Dendritic cell treated with granulocyte-macrophage colony-stimulating factor and Interleukin-4, amounts not matched to agents 40 ng/mL and 50 ng/mL, for 4 days (primary cell): ENCODE results near the gene ZNF367.

Source experiments
- H3K27ac Mint-ChIP-seq: one replicate; pipeline ENCODE4 v1.8.0; 2022; ENCODE audit warnings: mild to moderate bottlenecking, mixed read lengths
- H3K27me3 Mint-ChIP-seq: one replicate; pipeline ENCODE4 v1.8.0; 2022; ENCODE audit warnings: mild to moderate bottlenecking, mixed read lengths
- H3K36me3 Mint-ChIP-seq: one replicate; pipeline ENCODE4 v1.8.0; 2022; ENCODE audit warnings: low read depth, mixed read lengths
- H3K4me1 Mint-ChIP-seq: one replicate; pipeline ENCODE4 v1.8.0; 2022; ENCODE audit warnings: low read depth, mixed read lengths
- H3K4me3 Mint-ChIP-seq: one replicate; pipeline ENCODE4 v1.8.0; 2022; ENCODE audit warnings: mild to moderate bottlenecking, moderate library complexity, mixed read lengths
- H3K9me3 Mint-ChIP-seq: one replicate; pipeline ENCODE4 v1.8.0; 2022; ENCODE audit warnings: mixed read lengths
- intact Hi-C: fragments of 100-400 bp; cut with micrococcal nuclease; formaldehyde crosslinking; loops from one replicate; pipeline ENCODE4 v1.15.0; 2022

The ZNF367 gene

GRCh38 chr9:96449845-96450612 lies 31.9 kb upstream of the ZNF367 start, which contains the start of gene HABP4:
HABP4 (plus strand) TSS chr9:96450169; CDS start chr9:96450280, 111 bp downstream.
- H3K27me3 Mint-ChIP-seq, result peaks cover 60% of the 10 kb centered on the region
- H3K27ac Mint-ChIP-seq, result peak within 1 kb of the TSS; percentile 62
- H3K9me3 Mint-ChIP-seq, result no peaks in the 10 kb centered on the region
- peak within 1 kb of the TSS; percentile 74 for H3K4me3 Mint-ChIP-seq
- H3K36me3 Mint-ChIP-seq, result no peaks in the 10 kb centered on the region
- intact Hi-C loops, result loop anchor here (1.0 to 10.0 kb wide), 4 partner anchors 32 to 405 kb away; partner anchors contain the start of genes PRXL2C, ZNF367 and ZNF782
- peaks cover 19% of the 10 kb centered on the region for H3K4me1 Mint-ChIP-seq

GRCh38 chr9:96449523-96449844 lies 31.3 kb upstream of the ZNF367 start:
- H3K36me3 Mint-ChIP-seq, result no peaks in the 10 kb centered on the region
- H3K9me3 Mint-ChIP-seq, result no peaks in the 10 kb centered on the region
- intact Hi-C loops, result loop anchor here (10.0 kb wide), 1 partner anchor 405 kb away; the partner anchor contains the start of gene ZNF782
- no peak overlapping the region for H3K27ac Mint-ChIP-seq
- peaks cover 19% of the 10 kb centered on the region for H3K4me1 Mint-ChIP-seq
- peaks cover 59% of the 10 kb centered on the region for H3K27me3 Mint-ChIP-seq
- H3K4me3 Mint-ChIP-seq, result peak overlapping the region; percentile 74

GRCh38 chr9:96448546-96449170 lies 30.5 kb upstream of the ZNF367 start:
- Mint-ChIP-seq H3K4me3 (no peak overlapping the region), H3K27ac (no peak overlapping the region), H3K4me1 (peaks cover 19% of the 10 kb centered on the region), H3K9me3 (no peaks in the 10 kb centered on the region), H3K36me3 (no peaks in the 10 kb centered on the region), H3K27me3 (peaks cover 52% of the 10 kb centered on the region)
- intact Hi-C loops, result loop anchor here (10.0 kb wide), 1 partner anchor 406 kb away; the partner anchor contains the start of gene ZNF782

GRCh38 chr9:96447406-96447805 lies 29.2 kb upstream of the ZNF367 start:
- H3K9me3 Mint-ChIP-seq, result no peaks in the 10 kb centered on the region

GRCh38 chr9:96442491-96442890 lies 24.3 kb upstream of the ZNF367 start:
- Mint-ChIP-seq H3K27me3 (peaks cover 6% of the 10 kb centered on the region), H3K36me3 (no peaks in the 10 kb centered on the region)
- intact Hi-C loops, result loop anchor here (5.0 to 10.0 kb wide), 2 partner anchors 225 to 412 kb away; partner anchors contain the start of gene ZNF782

More at GRCh38 chr9:96447406-96447805, 29.2 kb upstream of the ZNF367 start:
- Mint-ChIP-seq H3K27ac (no peak overlapping the region), H3K4me1 (peaks cover 19% of the 10 kb centered on the region), H3K27me3 (peaks cover 43% of the 10 kb centered on the region), H3K4me3 (no peak overlapping the region), H3K36me3 (no peaks in the 10 kb centered on the region)
- intact Hi-C loops, result loop anchor here (10.0 kb wide), 1 partner anchor 407 kb away; the partner anchor contains the start of gene ZNF782

GRCh38 chr9:96441798-96442445 lies 23.8 kb upstream of the ZNF367 start:
- H3K4me1 Mint-ChIP-seq, result no peaks in the 10 kb centered on the region

More at GRCh38 chr9:96442491-96442890, 24.3 kb upstream of the ZNF367 start:
- Mint-ChIP-seq H3K4me3 (no peak overlapping the region), H3K4me1 (no peaks in the 10 kb centered on the region), H3K27ac (no peak overlapping the region), H3K9me3 (no peaks in the 10 kb centered on the region)

GRCh38 chr9:96440671-96441199 lies 22.6 kb upstream of the ZNF367 start:
- Mint-ChIP-seq H3K27me3 (no peaks in the 10 kb centered on the region), H3K4me1 (no peaks in the 10 kb centered on the region), H3K9me3 (no peaks in the 10 kb centered on the region), H3K36me3 (no peaks in the 10 kb centered on the region), H3K4me3 (no peak overlapping the region), H3K27ac (no peak overlapping the region)
- intact Hi-C loops, result loop anchor here (5.0 to 10.0 kb wide), 2 partner anchors 227 to 414 kb away; partner anchors contain the start of gene ZNF782

More at GRCh38 chr9:96441798-96442445, 23.8 kb upstream of the ZNF367 start:
- no peaks in the 10 kb centered on the region for H3K36me3 Mint-ChIP-seq
- intact Hi-C loops, result loop anchor here (5.0 to 10.0 kb wide), 2 partner anchors 225 to 413 kb away; partner anchors contain the start of gene ZNF782
- H3K9me3 Mint-ChIP-seq, result no peaks in the 10 kb centered on the region
- H3K4me3 Mint-ChIP-seq, result no peak overlapping the region
- H3K27ac Mint-ChIP-seq, result no peak overlapping the region
- H3K27me3 Mint-ChIP-seq, result peaks cover under 1% of the 10 kb centered on the region

- no peak overlapping the region for H3K4me3 Mint-ChIP-seq
- no peaks in the 10 kb centered on the region for H3K4me1 Mint-ChIP-seq
- H3K27ac Mint-ChIP-seq, result no peak overlapping the region
- intact Hi-C loops, result no loop called here
- no peaks in the 10 kb centered on the region for H3K9me3 Mint-ChIP-seq
- H3K36me3 Mint-ChIP-seq, result no peaks in the 10 kb centered on the region
- peaks cover 4% of the 10 kb centered on the region for H3K27me3 Mint-ChIP-seq
Measured at GRCh38 chr9:96437454-96437853, 19.3 kb upstream of the ZNF367 start.

- H3K9me3 Mint-ChIP-seq, result no peaks in the 10 kb centered on the region
- no peak overlapping the region for H3K4me3 Mint-ChIP-seq
- H3K27ac Mint-ChIP-seq, result no peak overlapping the region
- peaks cover 4% of the 10 kb centered on the region for H3K27me3 Mint-ChIP-seq
- no peaks in the 10 kb centered on the region for H3K36me3 Mint-ChIP-seq
- intact Hi-C loops, result no loop called here
- no peaks in the 10 kb centered on the region for H3K4me1 Mint-ChIP-seq
Measured at GRCh38 chr9:96436456-96437126, 18.4 kb upstream of the ZNF367 start.

- intact Hi-C loops, result no loop called here
- no peaks in the 10 kb centered on the region for H3K4me1 Mint-ChIP-seq
Measured at GRCh38 chr9:96436063-96436455, 17.9 kb upstream of the ZNF367 start.

GRCh38 chr9:96435345-96435744 lies 17.2 kb upstream of the ZNF367 start:
- Mint-ChIP-seq H3K27ac (no peak overlapping the region), H3K27me3 (peaks cover 4% of the 10 kb centered on the region), H3K4me1 (no peaks in the 10 kb centered on the region), H3K4me3 (no peak overlapping the region), H3K36me3 (no peaks in the 10 kb centered on the region), H3K9me3 (no peaks in the 10 kb centered on the region)
- intact Hi-C loops, result no loop called here

More at GRCh38 chr9:96436063-96436455, 17.9 kb upstream of the ZNF367 start:
- Mint-ChIP-seq H3K36me3 (no peaks in the 10 kb centered on the region), H3K4me3 (no peak overlapping the region), H3K9me3 (no peaks in the 10 kb centered on the region), H3K27me3 (peaks cover 4% of the 10 kb centered on the region), H3K27ac (no peak overlapping the region)

- Mint-ChIP-seq H3K27ac (no peak overlapping the region), H3K36me3 (no peaks in the 10 kb centered on the region), H3K4me3 (no peak overlapping the region), H3K4me1 (peaks cover 7% of the 10 kb centered on the region), H3K27me3 (peaks cover 5% of the 10 kb centered on the region), H3K9me3 (no peaks in the 10 kb centered on the region)
- intact Hi-C loops, result no loop called here
Measured at GRCh38 chr9:96430377-96430776, 12.2 kb upstream of the ZNF367 start.

- peaks cover 7% of the 10 kb centered on the region for H3K4me1 Mint-ChIP-seq
Measured at GRCh38 chr9:96429732-96430131, 11.6 kb upstream of the ZNF367 start.

More at GRCh38 chr9:96429732-96430131, 11.6 kb upstream of the ZNF367 start:
- intact Hi-C loops, result no loop called here
- H3K27me3 Mint-ChIP-seq, result peaks cover 5% of the 10 kb centered on the region
- H3K9me3 Mint-ChIP-seq, result no peaks in the 10 kb centered on the region
- no peaks in the 10 kb centered on the region for H3K36me3 Mint-ChIP-seq
- no peak overlapping the region for H3K4me3 Mint-ChIP-seq
- no peak overlapping the region for H3K27ac Mint-ChIP-seq
